Glutamatergic neuron (in vitro differentiated cells): Measurements from ENCODE around the gene BAIAP2. TPM values are rescaled to one million over a fixed set of nuclear protein-coding genes. Genes with fewer than 3 reads are reported as not detected.

Experiments
- DNase-seq: peaks from one replicate; pipeline ENCODE4 v3.0.0; 2022
- H3K27ac Mint-ChIP-seq: one replicate; pipeline ENCODE4 v1.8.0; 2020; ENCODE audit warnings: mild to moderate bottlenecking, mixed read lengths, inconsistent platforms; ENCODE audit not compliant: unreplicated experiment
- H3K27me3 Mint-ChIP-seq: one replicate; pipeline ENCODE4 v1.8.0; 2020; ENCODE audit warnings: mild to moderate bottlenecking, moderate library complexity, mixed read lengths, inconsistent platforms; ENCODE audit not compliant: unreplicated experiment
- H3K36me3 Mint-ChIP-seq: one replicate; pipeline ENCODE4 v1.8.0; 2020; ENCODE audit warnings: mild to moderate bottlenecking, mixed read lengths, inconsistent platforms; ENCODE audit not compliant: unreplicated experiment
- H3K4me1 Mint-ChIP-seq: one replicate; pipeline ENCODE4 v1.8.0; 2020; ENCODE audit warnings: mild to moderate bottlenecking, low read depth, mixed read lengths, inconsistent platforms; ENCODE audit not compliant: unreplicated experiment
- H3K4me3 Mint-ChIP-seq: one replicate; pipeline ENCODE4 v1.8.0; 2020; ENCODE audit warnings: mild to moderate bottlenecking, mixed read lengths, inconsistent platforms; ENCODE audit not compliant: unreplicated experiment
- H3K9me3 Mint-ChIP-seq: one replicate; pipeline ENCODE4 v1.8.0; 2020; ENCODE audit warnings: mild to moderate bottlenecking, moderate library complexity, mixed read lengths, inconsistent platforms; ENCODE audit not compliant: unreplicated experiment
- CTCF ChIP-seq: fragments of 200-600 bp; sonication (generic); IDR thresholded peaks from one replicate; pipeline ENCODE4 v1.5.0; 2021; ENCODE audit not compliant: partially characterized antibody, unreplicated experiment
- total RNA-seq: library from RNA; stranded (reverse); fragmentation: NEBNext Ultra II Directional; extraction: Animal tissue kit (Norgen Biotek cat#: 25700); gene quantifications from one replicate; pipeline ENCODE4 v1.2.1, GENCODE V29; 2021; ENCODE audit not compliant: unreplicated experiment

BAIAP2 gene
- total RNA-seq, 1 donor from 2014 or later = 252 TPM

DNA sequence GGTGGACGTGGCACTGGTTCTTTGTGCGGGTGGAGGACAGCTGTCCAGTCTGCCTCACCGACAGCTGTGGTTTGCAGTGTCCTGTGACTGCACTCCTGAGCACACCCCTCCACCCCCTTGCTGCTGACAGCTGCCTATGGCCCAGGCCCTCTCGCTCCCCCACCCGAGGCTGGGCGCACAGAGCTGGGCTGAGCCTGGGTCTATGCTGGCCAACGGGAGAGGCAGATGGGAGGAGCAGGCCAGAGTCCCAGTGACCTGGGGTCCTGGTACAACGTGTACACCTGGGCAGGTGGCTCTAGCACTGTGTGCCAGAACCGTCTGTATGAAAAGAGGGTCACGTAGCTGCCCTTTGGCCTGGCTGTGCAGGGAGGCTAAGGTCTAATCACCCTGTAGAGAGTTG is 30.5 kb downstream of the BAIAP2 start:
- Mint-ChIP-seq H3K27ac (peak overlapping the region; percentile 70), H3K36me3 (no peaks in the 10 kb centered on the region), H3K9me3 (peaks cover 11% of the 10 kb centered on the region), H3K4me1 (peaks cover 53% of the 10 kb centered on the region), H3K4me3 (no peak overlapping the region), H3K27me3 (peaks cover 13% of the 10 kb centered on the region)
- DNase-seq = no peak
- TF ChIP-seq CTCF = no peak

- no peak for DNase-seq
These were observed 31.1 kb downstream of the BAIAP2 start for GRCh38 chr17:81066072-81066471.

GRCh38 chr17:81066771-81067315 is 31.9 kb downstream of the BAIAP2 start:
- Mint-ChIP-seq H3K4me1 (peaks cover 52% of the 10 kb centered on the region), H3K36me3 (no peaks in the 10 kb centered on the region), H3K4me3 (no peak overlapping the region), H3K27ac (no peak overlapping the region), H3K9me3 (peaks cover 15% of the 10 kb centered on the region), H3K27me3 (peaks cover 22% of the 10 kb centered on the region)
- TF ChIP-seq CTCF = no peak
- no peak for DNase-seq

More at GRCh38 chr17:81066072-81066471, 31.1 kb downstream of the BAIAP2 start:
- peaks cover 54% of the 10 kb centered on the region for H3K4me1 Mint-ChIP-seq
- no peak for TF ChIP-seq CTCF
- H3K9me3 Mint-ChIP-seq = peaks cover 13% of the 10 kb centered on the region
- H3K36me3 Mint-ChIP-seq = no peaks in the 10 kb centered on the region
- peak overlapping the region; percentile 70 for H3K27ac Mint-ChIP-seq
- H3K4me3 Mint-ChIP-seq = no peak overlapping the region
- H3K27me3 Mint-ChIP-seq = peaks cover 17% of the 10 kb centered on the region

DNA sequence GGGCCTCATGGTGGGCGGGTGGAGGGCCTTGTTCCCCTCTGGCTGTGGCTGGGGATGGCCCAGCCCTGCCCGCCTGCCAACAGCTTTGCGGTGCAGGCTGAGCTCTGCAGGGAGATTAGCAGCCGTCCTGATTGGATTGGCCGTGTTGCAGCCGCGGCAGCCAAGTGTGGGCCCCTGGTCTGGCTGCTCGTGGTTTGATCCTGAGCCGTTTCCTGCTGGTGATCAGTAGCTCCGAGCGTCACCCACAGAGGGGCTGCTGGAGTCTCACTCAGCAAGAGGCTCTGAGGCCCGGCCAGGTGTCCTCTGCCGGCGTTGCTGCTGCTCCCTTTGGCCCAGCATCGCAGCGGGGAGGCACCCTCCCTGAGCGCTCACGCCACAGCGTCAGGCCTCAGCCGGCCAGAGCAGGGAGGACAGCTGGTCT is 32.5 kb downstream of the BAIAP2 start:
- TF ChIP-seq CTCF = no peak
- Mint-ChIP-seq H3K4me3 (no peak overlapping the region), H3K36me3 (no peaks in the 10 kb centered on the region), H3K27me3 (peaks cover 22% of the 10 kb centered on the region), H3K27ac (no peak overlapping the region), H3K9me3 (peaks cover 15% of the 10 kb centered on the region), H3K4me1 (peaks cover 51% of the 10 kb centered on the region)
- no peak for DNase-seq

GRCh38 chr17:81068411-81069134 is 33.6 kb downstream of the BAIAP2 start:
- no peak overlapping the region for H3K27ac Mint-ChIP-seq
- no peak overlapping the region for H3K4me3 Mint-ChIP-seq
- no peak for DNase-seq
- H3K9me3 Mint-ChIP-seq = peaks cover 8% of the 10 kb centered on the region
- peaks cover 23% of the 10 kb centered on the region for H3K27me3 Mint-ChIP-seq
- no peaks in the 10 kb centered on the region for H3K36me3 Mint-ChIP-seq
- H3K4me1 Mint-ChIP-seq = peaks cover 49% of the 10 kb centered on the region
- TF ChIP-seq CTCF = no peak
